Keratinocyte (primary cell): ENCODE data around the gene P2RX1. TPM values are rescaled to one million over a fixed set of nuclear protein-coding genes. Genes with fewer than 3 reads are reported as not detected.

Source experiments
- DNase-seq: peaks from one replicate; pipeline ENCODE4 v3.0.0-alpha.2; 2011; ENCODE audit warnings: low read depth, missing footprints, low spot score
- FAIRE-seq: peaks from 2 replicates; lab custom pipeline; 2011; peaks lifted over from hg19 to GRCh38; lab: Jason Lieb, UNC
- H2AFZ ChIP-seq: 2 replicates; pipeline ENCODE4 v1.6.0; 2012; ENCODE audit warnings: low read length, control low read depth, inconsistent platforms; ENCODE audit not compliant: control insufficient read depth
- H3K27ac ChIP-seq: 2 replicates; pipeline ENCODE4 v1.5.1; 2011; ENCODE audit warnings: low read length; ENCODE audit not compliant: control insufficient read depth, insufficient read depth
- H3K27me3 ChIP-seq: 3 replicates; pipeline ENCODE4 v1.6.0; 2011; ENCODE audit warnings: low read length; ENCODE audit not compliant: control insufficient read depth, insufficient read depth; ENCODE audit errors: extremely low read depth
- H3K36me3 ChIP-seq, 2 experiments: 2 replicates in 1 of 2; 3 replicates in 1 of 2; pipeline ENCODE4 v1.5.1; 2011; ENCODE audit warnings: low read length in 2 of 2, mild to moderate bottlenecking in 1 of 2; ENCODE audit not compliant: control insufficient read depth in 2 of 2, insufficient read depth in 2 of 2; ENCODE audit errors: extremely low read depth in 1 of 2
- H3K4me1 ChIP-seq: 3 replicates; pipeline ENCODE4 v1.5.1; 2011; ENCODE audit warnings: low read length; ENCODE audit not compliant: control insufficient read depth, insufficient read depth; ENCODE audit errors: extremely low read depth
- H3K4me2 ChIP-seq: 3 replicates; pipeline ENCODE4 v1.6.0; 2011; ENCODE audit warnings: low read depth, low read length; ENCODE audit not compliant: control insufficient read depth, insufficient read depth; ENCODE audit errors: extremely low read depth
- H3K4me3 ChIP-seq, 3 experiments: fragments of 200-600 bp in 1 of 3; sonication (generic) in 1 of 3; 2 replicates in 2 of 3; 3 replicates in 1 of 3; pipeline ENCODE4 v1.5.1; 2011 to 2016; ENCODE audit warnings: low read length in 3 of 3, mild to moderate bottlenecking in 3 of 3, control low read depth in 2 of 3, inconsistent platforms in 1 of 3, low read depth in 1 of 3, mixed read lengths in 1 of 3, mixed run types in 1 of 3, moderate library complexity in 1 of 3; ENCODE audit not compliant: control insufficient read depth in 2 of 3, insufficient read depth in 2 of 3; ENCODE audit errors: extremely low read depth in 1 of 3
- H3K79me2 ChIP-seq: 2 replicates; pipeline ENCODE4 v1.6.0; 2012; ENCODE audit warnings: low read length; ENCODE audit not compliant: control insufficient read depth, insufficient read depth
- H3K9ac ChIP-seq: 3 replicates; pipeline ENCODE4 v1.6.0; 2011; ENCODE audit warnings: low read length; ENCODE audit not compliant: control insufficient read depth, insufficient read depth; ENCODE audit errors: extremely low read depth
- H3K9me1 ChIP-seq: 3 replicates; pipeline ENCODE4 v1.6.0; 2011; ENCODE audit warnings: low read length; ENCODE audit not compliant: control insufficient read depth, insufficient read depth; ENCODE audit errors: extremely low read depth
- H3K9me3 ChIP-seq: 2 replicates; pipeline ENCODE4 v1.5.1; 2012; ENCODE audit warnings: low read depth, low read length; ENCODE audit not compliant: control insufficient read depth
- H4K20me1 ChIP-seq: 3 replicates; pipeline ENCODE4 v1.6.0; 2011; ENCODE audit warnings: low read length; ENCODE audit not compliant: control insufficient read depth, insufficient read depth; ENCODE audit errors: extremely low read depth
- EZH2 ChIP-seq: IDR thresholded peaks from one replicate; pipeline ENCODE4 v1.6.1; 2012; ENCODE audit warnings: inconsistent platforms, mild to moderate bottlenecking, low read length, moderate library complexity
- dilution Hi-C: fragments of 300-500 bp; cut with MboI; formaldehyde crosslinking; loops from one replicate; pipeline ENCODE4 v1.7.0; 2020; ENCODE audit warnings: low sequenced_read_pairs; ENCODE audit not compliant: extremely low pct_ligation_motif_present
- polyA plus RNA-seq, 5 experiments: library from polyadenylated mRNA; depleted of rRNA in 3 of 5; stranded (reverse) in 3 of 5; stranded (forward) in 1 of 5; unstranded in 1 of 5; fragments of >200 nt; gene quantifications; 1 replicate in 1 of 5; 2 replicates in 3 of 5; 3 replicates in 1 of 5; pipeline versions ENCODE4 v1.2.1 to v1.2.3, GENCODE V29; 2011 to 2012; ENCODE audit warnings: missing spikeins in 2 of 5, low read depth in 1 of 5, low replicate concordance in 1 of 5
- TF ChIP-seq, protein P1 (sequence below), 3 experiments: IDR thresholded peaks in 1 of 3; conservative IDR thresholded peaks in 1 of 3; optimal IDR thresholded peaks in 1 of 3; 2 replicates in 2 of 3; 3 replicates in 1 of 3; pipeline versions ENCODE3 to v1.5.1; 2011; ENCODE audit warnings: low read length in 3 of 3, mild to moderate bottlenecking in 3 of 3, moderate library complexity in 2 of 3, control low read depth in 1 of 3, inconsistent platforms in 1 of 3; ENCODE audit not compliant: insufficient read depth in 2 of 3; ENCODE audit errors: extremely low read depth in 1 of 3

P2RX1 gene
- polyA plus RNA-seq, 1 donor (not counting 4 experiments of a cell fraction or from before 2014, with no cell fraction given) = not detected

DNA sequence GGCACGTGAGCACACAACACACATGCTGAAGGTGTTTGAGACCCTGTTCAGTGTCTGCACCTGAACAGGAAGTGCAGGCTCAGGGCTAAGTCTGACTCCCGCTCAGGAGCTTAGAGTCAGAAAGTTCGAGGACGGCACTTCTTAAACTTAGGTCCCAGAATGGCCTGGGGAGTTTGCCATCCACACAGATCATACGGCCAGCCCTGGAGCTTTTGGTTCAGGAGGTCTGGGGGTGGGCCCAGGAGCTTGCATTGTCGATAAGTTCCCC lies 19.4 kb downstream of the P2RX1 start:
- H3K4me2 ChIP-seq = no peak overlapping the region
- dilution Hi-C loops = no loop called here

DNA sequence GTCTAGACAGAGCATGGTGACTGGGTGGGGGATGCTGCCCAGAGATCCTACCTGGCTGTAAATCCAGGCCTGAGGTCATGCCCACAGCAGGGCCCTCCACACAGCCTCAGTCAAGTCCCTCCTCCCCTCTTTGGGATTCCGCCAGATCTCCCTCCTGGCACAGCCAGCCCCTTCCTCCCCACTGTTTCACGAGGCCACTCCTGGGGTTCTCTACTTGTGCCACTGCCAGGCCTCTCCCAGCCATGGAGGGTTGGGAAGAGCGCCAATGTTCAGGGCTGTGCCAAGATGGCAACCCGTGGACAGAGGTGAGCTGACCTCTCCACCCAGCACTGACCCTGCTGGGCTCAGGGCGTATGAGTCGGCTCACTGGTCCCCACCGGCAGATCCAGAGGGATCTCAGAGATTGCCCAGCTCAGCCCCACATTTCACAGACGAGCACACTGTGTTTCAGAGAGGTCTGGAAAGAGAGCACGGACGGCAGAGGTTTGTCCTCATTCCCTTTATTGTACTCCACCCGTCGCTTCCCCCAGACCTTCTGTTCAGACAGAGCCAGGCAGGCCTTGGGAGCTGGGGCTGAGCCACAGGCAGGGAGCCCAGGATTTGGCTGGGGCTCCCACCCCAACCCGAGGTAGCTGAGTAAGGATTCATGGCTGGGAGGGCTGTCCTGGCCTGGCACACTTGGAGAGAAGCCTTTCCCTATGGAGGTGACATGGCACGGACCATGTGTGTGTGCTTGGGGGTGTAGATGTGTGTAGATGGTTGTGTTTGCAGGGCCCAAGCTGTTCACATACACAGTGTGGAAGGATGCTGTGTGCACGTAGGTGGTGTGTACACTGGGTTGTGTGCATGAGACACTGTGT lies 19.9 kb downstream of the P2RX1 start:
- no peak overlapping the region for H3K27ac ChIP-seq
- no peak for TF ChIP-seq EZH2
- TF ChIP-seq, protein P1, sequence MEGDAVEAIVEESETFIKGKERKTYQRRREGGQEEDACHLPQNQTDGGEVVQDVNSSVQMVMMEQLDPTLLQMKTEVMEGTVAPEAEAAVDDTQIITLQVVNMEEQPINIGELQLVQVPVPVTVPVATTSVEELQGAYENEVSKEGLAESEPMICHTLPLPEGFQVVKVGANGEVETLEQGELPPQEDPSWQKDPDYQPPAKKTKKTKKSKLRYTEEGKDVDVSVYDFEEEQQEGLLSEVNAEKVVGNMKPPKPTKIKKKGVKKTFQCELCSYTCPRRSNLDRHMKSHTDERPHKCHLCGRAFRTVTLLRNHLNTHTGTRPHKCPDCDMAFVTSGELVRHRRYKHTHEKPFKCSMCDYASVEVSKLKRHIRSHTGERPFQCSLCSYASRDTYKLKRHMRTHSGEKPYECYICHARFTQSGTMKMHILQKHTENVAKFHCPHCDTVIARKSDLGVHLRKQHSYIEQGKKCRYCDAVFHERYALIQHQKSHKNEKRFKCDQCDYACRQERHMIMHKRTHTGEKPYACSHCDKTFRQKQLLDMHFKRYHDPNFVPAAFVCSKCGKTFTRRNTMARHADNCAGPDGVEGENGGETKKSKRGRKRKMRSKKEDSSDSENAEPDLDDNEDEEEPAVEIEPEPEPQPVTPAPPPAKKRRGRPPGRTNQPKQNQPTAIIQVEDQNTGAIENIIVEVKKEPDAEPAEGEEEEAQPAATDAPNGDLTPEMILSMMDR (optimal IDR thresholded peaks at IDR 0.05 in 1 of 3, IDR thresholded peaks at IDR 0.05 in 1 of 3, conservative IDR thresholded peaks at IDR 0.05 in 1 of 3; ENCODE audit: extremely low read depth in 1 of 3, insufficient read depth in 2 of 3, low read length in 3 of 3) = no peak
- no peaks in the 10 kb centered on the region for H3K9me1 ChIP-seq
- DNase-seq (no peak), FAIRE-seq (no peak)
- H3K27me3 ChIP-seq = no peaks in the 10 kb centered on the region
- dilution Hi-C loops = no loop called here
- no peak overlapping the region for H3K9ac ChIP-seq
- no peaks in the 10 kb centered on the region for H3K9me3 ChIP-seq
- no peaks in the 10 kb centered on the region for H4K20me1 ChIP-seq
- peaks cover 17% of the 10 kb centered on the region for H3K4me1 ChIP-seq
- no peaks in the 10 kb centered on the region for H3K36me3 ChIP-seq
- H3K4me3 ChIP-seq = no peak overlapping the region
- no peaks in the 10 kb centered on the region for H3K79me2 ChIP-seq
- H2AFZ ChIP-seq = no peak overlapping the region
- H3K4me2 ChIP-seq = no peak overlapping the region

More for the DNA sequence above, 19.4 kb downstream of the P2RX1 start:
- Histone ChIP-seq H4K20me1 (no peaks in the 10 kb centered on the region), H3K79me2 (no peaks in the 10 kb centered on the region), H3K4me1 (peaks cover 11% of the 10 kb centered on the region), H3K9me3 (no peaks in the 10 kb centered on the region), H3K9me1 (no peaks in the 10 kb centered on the region), H3K27me3 (no peaks in the 10 kb centered on the region), H3K4me3 (no peak overlapping the region), H3K27ac (no peak overlapping the region), H3K36me3 (no peaks in the 10 kb centered on the region), H3K9ac (no peak overlapping the region), H2AFZ (no peak overlapping the region)
- no peak for TF ChIP-seq EZH2
- TF ChIP-seq, protein P1 (optimal IDR thresholded peaks at IDR 0.05 in 1 of 3, IDR thresholded peaks at IDR 0.05 in 1 of 3, conservative IDR thresholded peaks at IDR 0.05 in 1 of 3; ENCODE audit: extremely low read depth in 1 of 3, insufficient read depth in 2 of 3, low read length in 3 of 3) = no peak
- DNase-seq (no peak), FAIRE-seq (no peak)
